MCF 10A (cell line): ENCODE measurements around the gene C19orf25. TPM values are rescaled to one million over a fixed set of nuclear protein-coding genes. Genes with fewer than 3 reads are reported as not detected.

Source experiments
- BruUV-seq: library from RNA; stranded (reverse); fragments of 400-500 nt; replicated peaks from 2 replicates; lab custom pipeline; 2021; lab: Mats Ljungman, UMichigan
- CTCF ChIA-PET: fragments of 300-600 bp; sonication (Branson Sonifier 250); formaldehyde crosslinking; extraction: SDS; loops from one replicate; lab custom pipeline; 2021; ENCODE audit warnings: antibody characterized with exemption, inconsistent platforms; lab: Yijun Ruan, JAX
- POLR2A ChIA-PET: fragments of 300-600, 350-650 bp; sonication (Branson Sonifier 250); formaldehyde crosslinking; extraction: SDS; loops from one replicate; lab custom pipeline; 2020; ENCODE audit warnings: antibody characterized with exemption, inconsistent platforms; lab: Yijun Ruan, JAX
- DNase-seq: peaks from one replicate; pipeline ENCODE4 v3.0.0-alpha.2; 2018; ENCODE audit not compliant: unreplicated experiment
- H3K27ac Mint-ChIP-seq: one replicate; pipeline ENCODE4 v1.8.0; 2022; ENCODE audit warnings: mild to moderate bottlenecking, low read depth, mixed read lengths; ENCODE audit not compliant: unreplicated experiment
- H3K27me3 Mint-ChIP-seq: one replicate; pipeline ENCODE4 v1.8.0; 2022; ENCODE audit warnings: mixed read lengths; ENCODE audit not compliant: insufficient read depth, unreplicated experiment
- H3K36me3 Mint-ChIP-seq: one replicate; pipeline ENCODE4 v1.8.0; 2022; ENCODE audit warnings: mild to moderate bottlenecking, moderate library complexity, mixed read lengths; ENCODE audit not compliant: insufficient read depth, unreplicated experiment
- H3K4me1 Mint-ChIP-seq: one replicate; pipeline ENCODE4 v1.8.0; 2022; ENCODE audit warnings: mixed read lengths; ENCODE audit not compliant: insufficient read depth, unreplicated experiment
- H3K4me3 Mint-ChIP-seq: one replicate; pipeline ENCODE4 v1.8.0; 2022; ENCODE audit warnings: mild to moderate bottlenecking, moderate library complexity, mixed read lengths; ENCODE audit not compliant: unreplicated experiment
- H3K9me3 Mint-ChIP-seq: one replicate; pipeline ENCODE4 v1.8.0; 2022; ENCODE audit warnings: mixed read lengths; ENCODE audit not compliant: unreplicated experiment
- intact Hi-C: fragments of 100-400 bp; cut with micrococcal nuclease; formaldehyde crosslinking; loops from 2 replicates; pipeline ENCODE4 v1.14.1; 2022
- total RNA-seq: library from RNA; stranded (reverse); gene quantifications from 2 replicates; pipeline ENCODE4 v1.2.3, GENCODE V29; 2022
- TF ChIP-seq, protein P1 (sequence below): fragments of 200-600 bp; IDR thresholded peaks from one replicate; pipeline ENCODE4 v1.8.0; 2022; ENCODE audit warnings: antibody characterized with exemption, mild to moderate bottlenecking; ENCODE audit not compliant: unreplicated experiment

C19orf25 gene
- total RNA-seq, 1 experiment from 2014 or later, result 40.5 TPM

DNA sequence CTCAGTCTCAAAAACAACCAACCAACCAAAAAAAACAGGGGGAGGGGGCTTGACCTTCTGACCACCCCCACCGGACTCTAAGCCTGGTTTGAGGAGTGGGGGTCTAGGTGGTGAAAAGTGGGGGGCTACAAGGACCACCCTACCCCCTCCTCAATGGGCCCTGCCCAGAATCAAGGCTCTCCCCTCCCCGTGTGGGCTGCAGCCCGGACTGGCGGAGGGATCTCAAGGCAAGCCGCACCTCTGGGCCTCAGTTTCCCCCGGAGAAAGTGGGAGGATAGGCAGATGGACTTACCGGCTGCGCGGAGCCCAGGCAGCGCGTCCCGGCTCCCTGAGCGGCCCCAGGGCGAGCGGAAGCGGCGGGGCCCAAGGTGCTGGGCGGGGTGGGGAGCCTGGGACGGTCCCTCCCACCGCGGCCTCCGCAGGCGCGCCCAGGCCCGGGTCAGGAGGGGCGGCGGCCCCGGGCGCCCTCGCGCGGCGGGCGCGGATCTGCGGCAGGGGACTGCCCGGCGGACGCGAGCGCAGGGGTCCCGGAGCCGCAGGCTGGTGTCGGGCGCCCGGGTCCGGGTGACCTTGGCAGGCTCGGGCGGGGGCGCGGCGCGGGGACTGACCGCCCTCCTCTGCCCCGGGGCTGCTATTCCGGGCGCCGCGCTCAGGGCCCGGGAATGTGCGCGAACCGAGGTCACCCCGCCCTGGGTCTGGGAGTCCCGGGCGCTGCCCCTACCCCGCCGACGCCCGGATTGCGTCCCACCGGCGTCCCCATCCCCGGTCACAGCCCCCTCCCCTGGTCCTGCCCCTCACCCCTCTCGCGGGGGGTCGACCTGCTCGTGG is 33.9 kb upstream of the C19orf25 start, which contains the start of gene ADAMTSL5:
Gene ADAMTSL5 (minus strand): TSS at position 349 of the 828 bp plus-strand sequence. CDS start 2,076 bp downstream, outside the sequence.
- Mint-ChIP-seq H3K36me3 (peaks cover 2% of the 10 kb centered on the region), H3K4me3 (peak within 1 kb of the TSS; percentile 75), H3K27ac (no peak within 1 kb of the TSS), H3K9me3 (no peaks in the 10 kb centered on the region), H3K27me3 (no peaks in the 10 kb centered on the region), H3K4me1 (peaks cover 6% of the 10 kb centered on the region)
- no TSS peak for BruUV-seq
- TF ChIP-seq, protein P1, sequence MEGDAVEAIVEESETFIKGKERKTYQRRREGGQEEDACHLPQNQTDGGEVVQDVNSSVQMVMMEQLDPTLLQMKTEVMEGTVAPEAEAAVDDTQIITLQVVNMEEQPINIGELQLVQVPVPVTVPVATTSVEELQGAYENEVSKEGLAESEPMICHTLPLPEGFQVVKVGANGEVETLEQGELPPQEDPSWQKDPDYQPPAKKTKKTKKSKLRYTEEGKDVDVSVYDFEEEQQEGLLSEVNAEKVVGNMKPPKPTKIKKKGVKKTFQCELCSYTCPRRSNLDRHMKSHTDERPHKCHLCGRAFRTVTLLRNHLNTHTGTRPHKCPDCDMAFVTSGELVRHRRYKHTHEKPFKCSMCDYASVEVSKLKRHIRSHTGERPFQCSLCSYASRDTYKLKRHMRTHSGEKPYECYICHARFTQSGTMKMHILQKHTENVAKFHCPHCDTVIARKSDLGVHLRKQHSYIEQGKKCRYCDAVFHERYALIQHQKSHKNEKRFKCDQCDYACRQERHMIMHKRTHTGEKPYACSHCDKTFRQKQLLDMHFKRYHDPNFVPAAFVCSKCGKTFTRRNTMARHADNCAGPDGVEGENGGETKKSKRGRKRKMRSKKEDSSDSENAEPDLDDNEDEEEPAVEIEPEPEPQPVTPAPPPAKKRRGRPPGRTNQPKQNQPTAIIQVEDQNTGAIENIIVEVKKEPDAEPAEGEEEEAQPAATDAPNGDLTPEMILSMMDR, result peak; percentile 20
- POLR2A ChIA-PET, result interaction anchor here (0.6 to 0.7 kb wide), 2 partner anchors 91 to 977 kb away, joined by 4 read pairs; no protein-coding TSS in a partner anchor
- DNase-seq, result peak; percentile 74
- CTCF ChIA-PET, result interaction anchor here (0.6 kb wide), 1 partner anchor 1059 kb away, joined by 3 read pairs; no protein-coding TSS in a partner anchor
- intact Hi-C loops, result loop anchor here (1.0 to 5.0 kb wide), 3 partner anchors 48 to 236 kb away; partner anchors contain the start of genes FAM174C and RPS15

DNA sequence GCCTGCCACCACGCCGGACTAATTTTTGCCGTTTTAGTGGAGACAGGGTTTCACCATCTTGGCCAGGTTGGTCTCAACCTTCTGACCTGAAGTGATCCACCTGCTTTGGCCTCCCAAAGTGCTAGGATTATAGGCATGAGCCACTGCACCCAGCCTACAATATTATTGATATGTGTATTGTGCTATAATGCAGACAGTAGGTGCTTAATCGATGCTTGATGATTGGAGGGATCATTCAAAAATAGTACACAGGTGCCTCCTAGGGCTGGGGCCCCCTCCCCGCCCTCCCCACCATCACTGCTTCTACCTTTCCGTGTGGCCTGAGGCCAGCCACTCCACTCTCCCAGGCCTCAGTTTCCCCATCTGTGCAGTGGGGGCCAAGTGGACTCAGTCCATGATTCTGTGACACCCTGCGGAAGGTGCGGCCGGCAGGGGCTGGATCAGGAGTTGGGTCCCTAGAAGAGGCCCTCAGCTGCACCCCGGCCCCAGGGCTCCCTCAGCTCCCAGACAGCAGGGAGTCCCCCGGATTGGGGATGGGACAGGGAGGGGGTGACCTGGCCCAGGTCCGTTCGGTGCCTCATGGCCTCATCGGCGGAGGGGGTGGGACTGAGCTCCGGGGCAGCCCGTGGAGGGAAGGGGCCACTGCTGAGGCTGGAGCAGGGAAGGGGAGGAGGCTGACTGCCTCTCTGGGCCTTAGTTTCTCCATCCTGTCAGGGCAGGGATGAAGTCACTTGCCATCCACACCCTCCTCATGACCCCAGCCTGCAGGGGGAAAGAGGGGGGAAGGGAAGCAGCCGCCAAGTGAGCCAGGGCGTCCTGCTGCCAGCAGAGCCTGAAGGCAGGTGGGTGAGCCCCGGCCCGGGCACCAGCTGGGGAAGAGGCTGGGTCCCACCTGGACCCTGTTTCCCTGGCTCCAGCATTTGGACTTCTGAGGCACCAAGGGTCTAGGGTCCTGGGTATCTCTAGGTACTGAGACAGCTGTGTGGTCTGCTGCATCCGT is 32.6 kb upstream of the C19orf25 start:
- Mint-ChIP-seq H3K27ac (no peak overlapping the region), H3K36me3 (peaks cover 4% of the 10 kb centered on the region), H3K27me3 (no peaks in the 10 kb centered on the region), H3K9me3 (no peaks in the 10 kb centered on the region), H3K4me3 (peak overlapping the region; percentile 75), H3K4me1 (peaks cover 9% of the 10 kb centered on the region)
- TF ChIP-seq, protein P1, result no peak
- no peak for DNase-seq
- ChIA-PET POLR2A (interaction anchor here (0.6 to 0.7 kb wide), 2 partner anchors 93 to 976 kb away, joined by 4 read pairs; no protein-coding TSS in a partner anchor), CTCF (interaction anchor here (0.6 kb wide), 1 partner anchor 1058 kb away, joined by 3 read pairs; no protein-coding TSS in a partner anchor)
- no TSS peak for BruUV-seq
- intact Hi-C loops, result loop anchor here (2.0 to 5.0 kb wide), 2 partner anchors 47 to 234 kb away; partner anchors contain the start of gene FAM174C

- POLR2A ChIA-PET, result no interaction called here
- Mint-ChIP-seq H3K9me3 (no peaks in the 10 kb centered on the region), H3K27ac (no peak overlapping the region), H3K4me3 (no peak overlapping the region), H3K36me3 (peaks cover 11% of the 10 kb centered on the region), H3K27me3 (no peaks in the 10 kb centered on the region), H3K4me1 (peaks cover 9% of the 10 kb centered on the region)
- intact Hi-C loops, result loop anchor here (5.0 kb wide), 1 partner anchor 234 kb away; the partner anchor contains the start of gene FAM174C
- BruUV-seq, result no TSS peak
- TF ChIP-seq, protein P1, result no peak
- CTCF ChIA-PET, result no interaction called here
- no peak for DNase-seq
These were observed 31.8 kb upstream of the C19orf25 start for GRCh38 chr19:1510807-1511206.
